Measurements from ENCODE around the gene STAU1.

- no peak for TF ChIP-seq POLR2A (IDR thresholded peaks at IDR 0.05)
- no peak for TF ChIP-seq CTCF (IDR thresholded peaks at IDR 0.05)
These were observed 91.9 kb downstream of the STAU1 start for GRCh38 chr20:49096203-49096730.

All from prostate gland (tissue), 2 donors.